ENCODE data around the gene RASAL1. TPM values are rescaled to one million over a fixed set of nuclear protein-coding genes. Genes with fewer than 3 reads are reported as not detected.
A peak's percentile ranks its signal among the peaks of the same experiment; 100 is the strongest.

RASAL1 gene
- polyA plus RNA-seq, 3 donors: not detected

- WGBS (ENCODE audit: insufficient coverage): 63% methylated on average over 7 of the region's 9 CpGs
- no peak overlapping the region for H3K9ac ChIP-seq (ENCODE audit: insufficient read depth, low read length, poor library complexity, severe bottlenecking)
- Mint-ChIP-seq H3K4me1 (peaks cover 2% of the 10 kb centered on the region), H3K36me3 (no peaks in the 10 kb centered on the region), H3K9me3 (peaks cover 0 to 3% (median 0%) of the 10 kb centered on the region in 7 donors), H3K4me3 (no peak overlapping the region), H3K27me3 (ENCODE audit: low read depth in 3 of 3) (peaks cover 11 to 32% (median 12%) of the 10 kb centered on the region in 3 donors), H3K27ac (no peak overlapping the region)
- peaks cover 0 to 2% of the 10 kb centered on the region in 2 donors for H3K27me3 ChIP-seq (ENCODE audit: control insufficient read depth in 2 of 2, insufficient read depth in 2 of 2, low read length in 2 of 2)
- DNase-seq: no peak
- no peak overlapping the region for H2AFZ ChIP-seq (ENCODE audit: insufficient read depth, low read depth, low read length, poor library complexity, severe bottlenecking)
- H4K20me1 ChIP-seq (ENCODE audit: insufficient read depth, low read length): no peaks in the 10 kb centered on the region
- H3K4me1 ChIP-seq (ENCODE audit: control insufficient read depth in 1 of 2, insufficient read depth in 2 of 2, low read length in 2 of 2): no peaks in the 10 kb centered on the region
- no peaks in the 10 kb centered on the region for H3K36me3 ChIP-seq (replicated peaks in 1 of 2; ENCODE audit: control insufficient read depth in 1 of 2, insufficient read depth in 2 of 2, low read length in 2 of 2)
- H3K4me2 ChIP-seq (replicated peaks; ENCODE audit: extremely low read depth, low read length, poor library complexity, severe bottlenecking): no peak overlapping the region
- H3K27ac ChIP-seq (ENCODE audit: low read depth in 1 of 2, low read length in 2 of 2): no peak overlapping the region
- no peak overlapping the region for H3K4me3 ChIP-seq (replicated peaks in 1 of 3; ENCODE audit: low read depth in 2 of 3, low read length in 3 of 3)
- TF ChIP-seq CTCF (IDR thresholded peaks at IDR 0.05): no peak
- H3K79me2 ChIP-seq (ENCODE audit: insufficient read depth, low read length): no peaks in the 10 kb centered on the region
- intact Hi-C loops (cut with micrococcal nuclease): no loop called here
- H3K9me3 ChIP-seq (replicated peaks in 1 of 2; ENCODE audit: control insufficient read depth in 1 of 2, insufficient read depth in 1 of 2, low read length in 2 of 2): no peaks in the 10 kb centered on the region
Measured at GRCh38 chr12:113128802-113129663, 6.5 kb downstream of the RASAL1 start.

- H3K4me2 ChIP-seq (replicated peaks; ENCODE audit: extremely low read depth, low read length, poor library complexity, severe bottlenecking): no peak overlapping the region
- H3K9me3 Mint-ChIP-seq: peaks cover 0 to 11% (median 8%) of the 10 kb centered on the region in 7 donors
- H3K27ac Mint-ChIP-seq: no peak overlapping the region
Measured at GRCh38 chr12:113127791-113128199, 7.8 kb downstream of the RASAL1 start.

More at GRCh38 chr12:113127791-113128199, 7.8 kb downstream of the RASAL1 start:
- peaks cover 0 to 5% of the 10 kb centered on the region in 2 donors for H3K27me3 ChIP-seq (ENCODE audit: control insufficient read depth in 2 of 2, insufficient read depth in 2 of 2, low read length in 2 of 2)
- Mint-ChIP-seq H3K36me3 (no peaks in the 10 kb centered on the region), H3K4me3 (peak overlapping the region in 1 of 2 donors; percentile 14), H3K4me1 (peaks cover 2% of the 10 kb centered on the region), H3K27me3 (ENCODE audit: low read depth in 3 of 3) (peaks cover 9 to 27% (median 12%) of the 10 kb centered on the region in 3 donors)
- H3K9me3 ChIP-seq (replicated peaks in 1 of 2; ENCODE audit: control insufficient read depth in 1 of 2, insufficient read depth in 1 of 2, low read length in 2 of 2): no peaks in the 10 kb centered on the region
- no peak overlapping the region for H3K4me3 ChIP-seq (replicated peaks in 1 of 3; ENCODE audit: low read depth in 2 of 3, low read length in 3 of 3)
- H3K4me1 ChIP-seq (ENCODE audit: control insufficient read depth in 1 of 2, insufficient read depth in 2 of 2, low read length in 2 of 2): no peaks in the 10 kb centered on the region
- no peak overlapping the region for H2AFZ ChIP-seq (ENCODE audit: insufficient read depth, low read depth, low read length, poor library complexity, severe bottlenecking)
- no peaks in the 10 kb centered on the region for H3K79me2 ChIP-seq (ENCODE audit: insufficient read depth, low read length)
- H3K9ac ChIP-seq (ENCODE audit: insufficient read depth, low read length, poor library complexity, severe bottlenecking): no peak overlapping the region
- no peak for TF ChIP-seq CTCF (IDR thresholded peaks at IDR 0.05)
- DNase-seq: no peak
- H3K27ac ChIP-seq (ENCODE audit: low read depth in 1 of 2, low read length in 2 of 2): no peak overlapping the region
- intact Hi-C loops (cut with micrococcal nuclease): no loop called here
- H3K36me3 ChIP-seq (replicated peaks in 1 of 2; ENCODE audit: control insufficient read depth in 1 of 2, insufficient read depth in 2 of 2, low read length in 2 of 2): no peaks in the 10 kb centered on the region
- WGBS (ENCODE audit: insufficient coverage): 31% methylated on average over 3 of the region's 15 CpGs
- no peaks in the 10 kb centered on the region for H4K20me1 ChIP-seq (ENCODE audit: insufficient read depth, low read length)
